Measurements from ENCODE around the gene GJA3.

The GJA3 gene

DNA sequence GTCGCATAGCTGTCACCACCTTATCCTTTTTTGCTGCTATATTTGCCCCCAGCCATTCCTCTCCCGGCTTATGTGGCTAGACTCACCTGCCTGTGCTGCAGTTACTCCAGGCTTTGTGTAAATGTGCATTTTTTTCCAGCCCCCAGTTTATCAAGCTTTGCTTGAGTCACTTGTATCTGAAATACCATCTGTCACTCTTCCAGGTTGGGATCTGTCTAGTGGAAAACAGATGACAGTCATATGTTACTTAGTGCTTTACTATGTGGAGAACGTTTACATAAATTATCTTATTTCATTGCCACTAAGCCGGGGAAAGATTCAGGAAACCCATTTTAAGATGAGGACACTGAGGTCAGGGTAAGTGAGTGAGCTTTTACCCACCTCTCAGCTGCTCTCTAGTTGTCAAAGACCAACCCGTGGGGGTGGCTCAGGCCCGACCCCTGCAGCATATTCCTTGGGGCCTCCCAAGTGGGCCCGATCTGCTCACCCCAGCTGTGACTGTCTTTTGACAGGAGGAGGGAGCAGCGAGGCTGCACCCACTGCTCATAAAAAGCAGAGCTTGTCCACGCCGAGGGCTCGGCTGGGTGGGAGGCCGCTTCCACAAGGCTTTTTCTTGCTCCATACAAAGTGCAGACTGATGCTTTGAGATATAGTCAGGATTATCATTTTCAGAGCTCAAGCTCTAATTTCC, 24.7 kb upstream of the GJA3 start:
- no peak for DNase-seq (ENCODE audit: low spot score)
- H3K27ac ChIP-seq, result peak overlapping the region; percentile 63
- TF ChIP-seq, protein P1, sequence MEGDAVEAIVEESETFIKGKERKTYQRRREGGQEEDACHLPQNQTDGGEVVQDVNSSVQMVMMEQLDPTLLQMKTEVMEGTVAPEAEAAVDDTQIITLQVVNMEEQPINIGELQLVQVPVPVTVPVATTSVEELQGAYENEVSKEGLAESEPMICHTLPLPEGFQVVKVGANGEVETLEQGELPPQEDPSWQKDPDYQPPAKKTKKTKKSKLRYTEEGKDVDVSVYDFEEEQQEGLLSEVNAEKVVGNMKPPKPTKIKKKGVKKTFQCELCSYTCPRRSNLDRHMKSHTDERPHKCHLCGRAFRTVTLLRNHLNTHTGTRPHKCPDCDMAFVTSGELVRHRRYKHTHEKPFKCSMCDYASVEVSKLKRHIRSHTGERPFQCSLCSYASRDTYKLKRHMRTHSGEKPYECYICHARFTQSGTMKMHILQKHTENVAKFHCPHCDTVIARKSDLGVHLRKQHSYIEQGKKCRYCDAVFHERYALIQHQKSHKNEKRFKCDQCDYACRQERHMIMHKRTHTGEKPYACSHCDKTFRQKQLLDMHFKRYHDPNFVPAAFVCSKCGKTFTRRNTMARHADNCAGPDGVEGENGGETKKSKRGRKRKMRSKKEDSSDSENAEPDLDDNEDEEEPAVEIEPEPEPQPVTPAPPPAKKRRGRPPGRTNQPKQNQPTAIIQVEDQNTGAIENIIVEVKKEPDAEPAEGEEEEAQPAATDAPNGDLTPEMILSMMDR (conservative IDR thresholded peaks at IDR 0.05; ENCODE audit: low read depth), result no peak
- ChIA-PET CTCF (interaction anchor here (0.6 kb wide), 2 partner anchors 467 to 527 kb away, joined by 4 read pairs; no protein-coding TSS in a partner anchor), POLR2A (ENCODE audit: low non-redundant PET) (no interaction called here)

DNA sequence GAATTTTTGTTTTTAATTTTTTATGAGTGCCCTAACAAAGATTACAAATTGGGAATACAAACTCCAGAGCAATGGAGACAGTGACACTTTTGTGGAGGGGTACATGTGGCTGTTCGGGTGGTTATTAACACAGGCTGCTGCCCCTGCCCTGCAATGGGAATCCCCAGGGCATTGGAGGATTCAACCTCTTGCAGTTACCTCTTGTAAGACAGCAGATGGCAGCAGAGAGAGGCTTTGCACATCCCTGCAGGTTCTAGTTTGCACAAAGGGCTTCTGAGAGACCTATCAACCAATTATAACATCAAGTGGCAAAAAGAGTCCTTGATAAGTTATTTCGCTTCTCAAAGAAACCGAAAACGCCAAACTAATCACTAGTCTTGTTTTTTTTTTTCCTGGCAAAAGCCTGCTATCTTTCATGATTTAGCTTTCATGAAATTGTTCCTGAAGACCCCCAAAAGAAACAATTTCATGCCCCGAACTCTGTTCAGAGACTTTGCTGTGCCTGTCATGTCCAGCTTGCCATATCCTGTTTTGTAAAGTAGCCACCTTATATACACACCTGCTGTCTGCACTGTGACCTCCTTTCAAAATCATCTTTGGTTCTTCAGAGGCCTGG, 21.5 kb upstream of the GJA3 start:
- H3K27ac ChIP-seq, result no peak overlapping the region
- POLR2A ChIA-PET (ENCODE audit: low non-redundant PET), result no interaction called here
- peak; percentile 74 for DNase-seq (ENCODE audit: low spot score)
- TF ChIP-seq, protein P1 (conservative IDR thresholded peaks at IDR 0.05; ENCODE audit: low read depth), result peak; percentile 90
- CTCF ChIA-PET, result interaction anchor here (0.6 to 0.7 kb wide), 8 partner anchors 8 to 1344 kb away, joined by 3 to 4 read pairs (median 3); no protein-coding TSS in a partner anchor

DNA sequence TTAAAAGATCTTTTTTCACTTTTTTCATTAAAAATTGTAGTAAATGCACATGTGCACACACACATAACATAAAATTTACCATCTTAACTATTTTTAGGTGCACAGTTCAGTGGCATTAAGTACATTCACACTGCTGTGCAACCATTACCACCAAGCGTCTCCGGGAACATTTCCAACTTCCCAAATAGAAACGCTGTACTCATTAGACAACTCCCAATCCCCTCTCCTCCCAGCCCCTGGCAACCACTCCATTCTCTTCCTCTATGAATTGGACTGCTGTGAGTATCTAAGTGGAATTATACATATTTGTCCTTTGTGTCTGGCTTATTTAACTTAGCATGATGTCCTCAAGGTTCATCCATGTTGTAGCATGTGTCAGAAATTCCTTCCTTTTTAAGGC, 20.3 kb upstream of the GJA3 start:
- ChIA-PET POLR2A (ENCODE audit: low non-redundant PET) (no interaction called here), CTCF (no interaction called here)
- no peak overlapping the region for H3K27ac ChIP-seq
- TF ChIP-seq, protein P1 (conservative IDR thresholded peaks at IDR 0.05; ENCODE audit: low read depth), result no peak
- no peak for DNase-seq (ENCODE audit: low spot score)

DNA sequence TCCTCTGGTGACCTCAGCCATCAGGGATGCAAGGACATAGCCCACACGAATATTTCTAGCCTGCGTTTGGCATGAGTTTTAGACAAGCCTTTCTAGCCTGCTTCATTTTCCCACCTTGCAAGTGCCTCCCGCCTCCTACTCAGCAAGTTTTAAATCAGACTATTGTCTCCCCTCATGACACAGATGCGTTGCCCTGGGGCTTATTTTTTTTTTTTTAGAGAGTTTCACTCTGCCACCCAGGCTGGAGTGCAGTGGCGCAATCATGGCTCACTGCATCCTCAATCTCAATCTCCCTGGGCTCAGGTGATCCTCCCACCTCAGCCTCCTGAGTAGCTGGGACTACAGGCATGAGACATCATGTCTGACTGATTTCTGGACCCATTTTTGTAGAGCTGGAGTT, 17.3 kb upstream of the GJA3 start:
- ChIA-PET CTCF (interaction anchor here (0.6 to 0.7 kb wide), 2 partner anchors 376 to 651 kb away, joined by 3 to 4 read pairs; no protein-coding TSS in a partner anchor), POLR2A (ENCODE audit: low non-redundant PET) (no interaction called here)
- H3K27ac ChIP-seq, result no peak overlapping the region
- no peak for DNase-seq (ENCODE audit: low spot score)
- TF ChIP-seq, protein P1 (conservative IDR thresholded peaks at IDR 0.05; ENCODE audit: low read depth), result no peak

DNA sequence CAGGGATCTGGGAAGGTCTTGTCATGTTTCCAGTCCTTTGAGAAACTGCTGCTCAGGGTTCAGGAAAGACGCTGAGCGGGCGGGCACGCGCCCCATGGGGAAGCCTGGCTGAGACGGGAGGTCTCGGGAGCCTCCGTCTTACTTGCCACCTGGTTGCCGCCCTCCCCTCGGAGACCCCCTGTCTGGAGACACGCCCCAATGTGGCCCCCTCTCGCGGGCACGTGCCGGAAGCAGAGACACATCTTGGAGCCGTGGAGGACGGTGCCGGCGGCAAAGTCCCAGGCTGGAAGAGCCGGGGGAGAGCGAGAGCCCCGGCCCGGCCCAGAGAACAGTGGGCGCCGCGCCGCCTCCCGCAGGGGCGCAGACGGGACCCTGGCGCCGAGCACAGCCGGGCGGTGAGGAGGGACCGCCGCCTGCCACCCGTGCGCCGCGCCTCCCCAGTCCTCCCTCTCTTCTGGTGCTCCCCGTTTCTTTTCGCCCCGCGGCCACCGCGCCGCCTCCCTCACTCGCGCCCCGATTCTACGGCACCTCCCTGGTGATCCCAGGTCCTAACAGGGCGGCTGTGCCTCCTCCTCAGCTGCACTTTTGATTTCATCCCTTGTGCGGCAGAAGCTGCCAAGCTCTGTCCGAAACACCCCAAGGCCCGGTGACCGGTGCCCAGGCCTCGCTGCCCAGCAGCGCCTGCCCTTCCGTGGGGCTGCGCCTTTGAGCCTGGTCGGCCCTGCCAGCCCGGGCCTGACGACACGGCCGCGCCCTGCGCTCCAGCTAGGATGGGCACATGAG, 16.4 kb upstream of the GJA3 start:
- H3K27ac ChIP-seq, result no peak overlapping the region
- DNase-seq (ENCODE audit: low spot score), result no peak
- TF ChIP-seq, protein P1 (conservative IDR thresholded peaks at IDR 0.05; ENCODE audit: low read depth), result no peak
- ChIA-PET POLR2A (ENCODE audit: low non-redundant PET) (no interaction called here), CTCF (interaction anchor here (0.6 kb wide), 2 partner anchors 14 to 377 kb away, joined by 4 to 6 read pairs; no protein-coding TSS in a partner anchor)

DNA sequence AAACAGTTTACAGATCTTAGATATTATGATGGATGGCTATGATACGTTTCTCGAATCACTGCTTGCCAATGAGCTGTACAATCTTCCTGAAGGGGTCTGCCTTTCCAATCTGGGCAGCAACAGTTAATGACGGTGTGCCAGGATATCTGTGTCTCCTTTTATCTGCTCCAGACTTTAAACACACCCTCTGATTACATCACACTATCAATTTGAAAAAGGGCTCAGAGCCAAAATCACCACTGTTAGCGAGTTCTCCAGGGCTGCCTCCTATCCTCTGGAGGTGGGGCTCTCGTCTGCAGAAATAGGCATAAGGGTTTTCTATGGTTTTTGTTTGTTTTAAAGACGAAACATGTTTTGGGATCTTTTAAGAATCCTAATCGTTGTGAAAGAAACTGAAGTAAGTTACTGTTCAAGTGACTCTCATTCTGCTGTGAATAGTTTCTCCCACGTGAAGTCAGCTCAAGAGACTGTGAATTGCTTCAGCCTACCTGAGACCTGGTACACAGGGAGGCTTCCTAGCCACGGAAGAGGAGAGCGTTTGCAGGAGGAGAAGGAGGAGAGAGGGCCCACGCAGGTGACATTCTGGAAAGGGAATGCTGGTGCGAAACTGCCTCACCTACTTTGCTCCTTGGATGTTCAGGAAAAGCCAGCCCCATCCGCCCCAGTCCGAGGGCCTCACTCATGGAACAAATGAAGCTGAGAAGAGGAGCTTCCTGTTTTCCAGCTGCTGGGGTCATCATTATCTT, 15.2 kb upstream of the GJA3 start:
- ChIA-PET POLR2A (ENCODE audit: low non-redundant PET) (no interaction called here), CTCF (no interaction called here)
- TF ChIP-seq, protein P1 (conservative IDR thresholded peaks at IDR 0.05; ENCODE audit: low read depth), result no peak
- no peak overlapping the region for H3K27ac ChIP-seq
- no peak for DNase-seq (ENCODE audit: low spot score)
